ENCODE results near the gene MTHFSD. TPM values are rescaled to one million over a fixed set of nuclear protein-coding genes. Genes with fewer than 3 reads are reported as not detected.

MTHFSD gene
- total RNA-seq, 2 experiments from 2014 or later: 7.3 to 7.9 TPM

- Mint-ChIP-seq H3K9me3 (no peaks in the 10 kb centered on the region), H3K27ac (no peak overlapping the region), H3K4me1 (ENCODE audit: low read depth) (peaks cover 8% of the 10 kb centered on the region), H3K27me3 (peaks cover 92% of the 10 kb centered on the region), H3K4me3 (no peak overlapping the region), H3K36me3 (ENCODE audit: low read depth) (no peaks in the 10 kb centered on the region)
- intact Hi-C loops (cut with DNase I, micrococcal nuclease): no loop called here
- CTCF ChIA-PET: no interaction called here
- no peak for TF ChIP-seq CTCF (IDR thresholded peaks at IDR 0.05)
- peaks cover 69 to 80% of the 10 kb centered on the region in 2 experiments for H3K27me3 ChIP-seq (ENCODE audit: control insufficient read depth in 1 of 2, insufficient read depth in 2 of 2, low read length in 2 of 2)
- peaks cover 13% of the 10 kb centered on the region for H3K4me1 ChIP-seq (ENCODE audit: insufficient read depth, low read length)
- no peaks in the 10 kb centered on the region for H3K36me3 ChIP-seq (ENCODE audit: insufficient read depth, low read length)
- H3K9me3 ChIP-seq (ENCODE audit: control insufficient read depth in 1 of 2, insufficient read depth in 1 of 2, low read length in 2 of 2): peaks cover 0 to 6% of the 10 kb centered on the region in 2 experiments
- H3K4me3 ChIP-seq (ENCODE audit: low read length): no peak overlapping the region
- POLR2A ChIA-PET: no interaction called here
- H3K27ac ChIP-seq (ENCODE audit: low read depth in 1 of 2, low read length in 2 of 2): no peak overlapping the region
- no peak for DNase-seq
- ATAC-seq (ENCODE audit: poor library complexity): no peak
Observed at GRCh38 chr16:86573646-86574508, 18.8 kb upstream of the MTHFSD start.

- Histone ChIP-seq H3K27ac (ENCODE audit: low read depth in 1 of 2, low read length in 2 of 2) (no peak overlapping the region), H3K27me3 (ENCODE audit: control insufficient read depth in 1 of 2, insufficient read depth in 2 of 2, low read length in 2 of 2) (peaks cover 68 to 78% of the 10 kb centered on the region in 2 experiments), H3K9me3 (ENCODE audit: control insufficient read depth in 1 of 2, insufficient read depth in 1 of 2, low read length in 2 of 2) (peaks cover 0 to 6% of the 10 kb centered on the region in 2 experiments), H3K36me3 (ENCODE audit: insufficient read depth, low read length) (no peaks in the 10 kb centered on the region), H3K4me1 (ENCODE audit: insufficient read depth, low read length) (peaks cover 13% of the 10 kb centered on the region), H3K4me3 (ENCODE audit: low read length) (no peak overlapping the region)
- ATAC-seq (ENCODE audit: poor library complexity): no peak
- intact Hi-C loops (cut with DNase I, micrococcal nuclease): no loop called here
- Mint-ChIP-seq H3K36me3 (ENCODE audit: low read depth) (no peaks in the 10 kb centered on the region), H3K4me1 (ENCODE audit: low read depth) (peaks cover 8% of the 10 kb centered on the region), H3K27me3 (peaks cover 90% of the 10 kb centered on the region), H3K9me3 (no peaks in the 10 kb centered on the region), H3K27ac (no peak overlapping the region), H3K4me3 (no peak overlapping the region)
- DNase-seq: no peak
- POLR2A ChIA-PET: no interaction called here
- no peak for TF ChIP-seq CTCF (IDR thresholded peaks at IDR 0.05)
- CTCF ChIA-PET: no interaction called here
Observed at GRCh38 chr16:86573215-86573614, 18.2 kb upstream of the MTHFSD start.

- TF ChIP-seq CTCF (IDR thresholded peaks at IDR 0.05): no peak
- H3K4me3 ChIP-seq (ENCODE audit: low read length): no peak overlapping the region
- DNase-seq (no peak), ATAC-seq (ENCODE audit: poor library complexity) (no peak)
- Mint-ChIP-seq H3K27me3 (peaks cover 84% of the 10 kb centered on the region), H3K4me1 (ENCODE audit: low read depth) (peaks cover 8% of the 10 kb centered on the region), H3K9me3 (no peaks in the 10 kb centered on the region), H3K36me3 (ENCODE audit: low read depth) (no peaks in the 10 kb centered on the region), H3K4me3 (no peak overlapping the region), H3K27ac (no peak overlapping the region)
- H3K9me3 ChIP-seq (ENCODE audit: control insufficient read depth in 1 of 2, insufficient read depth in 1 of 2, low read length in 2 of 2): peaks cover 0 to 6% of the 10 kb centered on the region in 2 experiments
- H3K4me1 ChIP-seq (ENCODE audit: insufficient read depth, low read length): peaks cover 14% of the 10 kb centered on the region
- CTCF ChIA-PET: no interaction called here
- peaks cover 62 to 74% of the 10 kb centered on the region in 2 experiments for H3K27me3 ChIP-seq (ENCODE audit: control insufficient read depth in 1 of 2, insufficient read depth in 2 of 2, low read length in 2 of 2)
- intact Hi-C loops (cut with DNase I, micrococcal nuclease): no loop called here
- no peak overlapping the region for H3K27ac ChIP-seq (ENCODE audit: low read depth in 1 of 2, low read length in 2 of 2)
- POLR2A ChIA-PET: no interaction called here
- H3K36me3 ChIP-seq (ENCODE audit: insufficient read depth, low read length): no peaks in the 10 kb centered on the region
Observed at GRCh38 chr16:86572606-86573005, 17.6 kb upstream of the MTHFSD start.
